PFSK-1 (cell line): ENCODE results near the gene OPCML.

Experiments used
- FOXP2 ChIP-seq: optimal IDR thresholded peaks from 2 replicates; pipeline ENCODE3; 2011; ENCODE audit warnings: borderline replicate concordance, control low read depth, inconsistent platforms; ENCODE audit not compliant: insufficient read depth; ENCODE audit errors: extremely low read length, extremely low read depth
- POLR2AphosphoS5 ChIP-seq: IDR thresholded peaks from 2 replicates; pipeline ENCODE4 v1.6.1; 2012; ENCODE audit warnings: low read depth, mild to moderate bottlenecking, control low read depth, low read length, moderate library complexity
- SIN3A ChIP-seq: IDR thresholded peaks from 2 replicates; pipeline ENCODE4 v1.6.1; 2012; ENCODE audit warnings: mild to moderate bottlenecking, low read length, moderate library complexity, borderline replicate concordance; ENCODE audit not compliant: insufficient read depth
- TAF1 ChIP-seq: IDR thresholded peaks from 2 replicates; pipeline ENCODE4 v1.6.1; 2012; ENCODE audit warnings: low read length, control low read depth, borderline replicate concordance; ENCODE audit not compliant: insufficient read depth

DNA sequence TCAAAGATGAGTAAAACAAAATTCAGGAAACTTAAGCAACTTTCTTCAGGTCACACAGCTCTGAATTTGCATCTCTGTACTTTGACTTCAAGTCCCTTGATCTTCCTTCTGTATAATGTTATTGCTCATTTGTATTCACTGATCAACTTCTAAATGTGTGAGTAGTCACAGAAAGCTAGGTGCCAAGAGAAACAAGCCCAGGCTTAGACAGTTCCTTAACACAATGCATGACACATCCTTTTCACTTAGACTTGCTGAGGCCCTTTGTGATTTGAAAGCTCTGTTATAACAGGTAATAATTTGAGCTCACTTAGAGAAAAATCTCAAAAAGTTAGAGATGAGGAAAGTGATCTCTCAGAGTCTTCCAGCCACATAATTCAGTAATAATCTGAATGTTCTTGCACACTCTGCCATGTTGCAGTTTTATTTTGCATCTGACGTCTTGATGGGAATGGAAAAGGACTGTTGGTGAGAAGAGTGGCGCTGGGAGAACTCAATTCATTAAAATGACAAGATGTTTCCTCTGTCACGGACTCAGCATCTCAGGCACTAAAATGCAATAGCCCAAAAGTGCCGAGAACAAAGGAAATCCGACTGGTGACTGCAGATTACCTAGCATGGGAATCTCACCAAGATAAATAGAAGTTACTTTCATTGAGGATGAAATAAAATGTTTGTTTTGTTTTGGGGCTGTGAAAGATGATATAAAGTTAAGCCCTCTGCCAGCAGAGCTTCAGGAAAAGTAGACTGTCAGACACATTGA is 665.3 kb downstream of the OPCML start:
- no peak for TF ChIP-seq SIN3A
- no peak for TF ChIP-seq POLR2AphosphoS5
- no peak for TF ChIP-seq TAF1
- no peak for TF ChIP-seq FOXP2
